H1 (cell line): ENCODE data around the gene RWDD3.

Experiments
- BRCA1 ChIP-seq: IDR thresholded peaks from 2 replicates; pipeline ENCODE4 v1.6.1; 2012; ENCODE audit warnings: low read depth, low read length, improper control_type of control experiment
- CBX5 ChIP-seq: fragments of 300-800, 300-1000 bp; sonication (generic); IDR thresholded peaks from 2 replicates; pipeline ENCODE4 v1.7.1; 2016; ENCODE audit warnings: antibody characterized with exemption, low read length, low read depth
- CEBPB ChIP-seq: IDR thresholded peaks from 2 replicates; pipeline ENCODE4 v1.6.1; 2012; ENCODE audit warnings: low read depth, low read length
- CHD7 ChIP-seq: fragments of 300-600 bp; sonication (generic); IDR thresholded peaks from 2 replicates; pipeline ENCODE4 v1.7.1; 2012; ENCODE audit warnings: low read length, moderate library complexity, mild to moderate bottlenecking, inconsistent platforms; ENCODE audit not compliant: insufficient replicate concordance
- FOSL1 ChIP-seq: IDR thresholded peaks from 2 replicates; pipeline ENCODE4 v1.6.1; 2011; ENCODE audit warnings: mild to moderate bottlenecking, low read depth, low read length, moderate library complexity; ENCODE audit not compliant: insufficient read depth
- HDAC2 ChIP-seq, 2 experiments: fragments of 300-600 bp in 1 of 2; sonication (generic) in 1 of 2; IDR thresholded peaks; 2 replicates each; pipeline ENCODE4 v1.6.1; 2011 to 2012; ENCODE audit warnings: low read depth in 2 of 2, low read length in 2 of 2, mild to moderate bottlenecking in 2 of 2, moderate library complexity in 2 of 2, borderline replicate concordance in 1 of 2, inconsistent platforms in 1 of 2
- KDM1A ChIP-seq: fragments of 200-600, 300-600 bp; sonication (generic); IDR thresholded peaks from 2 replicates; pipeline ENCODE4 v1.7.1; 2016; ENCODE audit warnings: mild to moderate bottlenecking, low read length, borderline replicate concordance
- POLR2A ChIP-seq, 2 experiments: IDR thresholded peaks; 1 replicate in 1 of 2; 2 replicates in 1 of 2; pipeline ENCODE4 v1.6.1; 2011; ENCODE audit warnings: low read depth in 2 of 2, low read length in 2 of 2, mild to moderate bottlenecking in 2 of 2; ENCODE audit errors: control extremely low read depth in 1 of 2
- POLR2AphosphoS5 ChIP-seq: IDR thresholded peaks from 2 replicates; pipeline ENCODE4 v1.6.1; 2011; ENCODE audit warnings: low read depth, low read length
- RBBP5 ChIP-seq: IDR thresholded peaks from 2 replicates; pipeline ENCODE4 v1.7.1; 2012; ENCODE audit warnings: low read depth, mild to moderate bottlenecking, inconsistent platforms, low read length, moderate library complexity, borderline replicate concordance
- RXRA ChIP-seq: IDR thresholded peaks from 2 replicates; pipeline ENCODE4 v1.6.1; 2011; ENCODE audit warnings: low read depth, mild to moderate bottlenecking, low read length, moderate library complexity; ENCODE audit not compliant: insufficient read depth
- TF ChIP-seq, protein P1 (sequence below), 3 experiments: IDR thresholded peaks; 1 replicate in 2 of 3; 2 replicates in 1 of 3; pipeline versions ENCODE4 v1.5.1 to v1.6.1; 2011; ENCODE audit warnings: low read length in 3 of 3, mild to moderate bottlenecking in 3 of 3, inconsistent platforms in 2 of 3, low read depth in 1 of 3, moderate library complexity in 1 of 3; ENCODE audit not compliant: insufficient read depth in 1 of 3; ENCODE audit errors: control extremely low read depth in 1 of 3

DNA sequence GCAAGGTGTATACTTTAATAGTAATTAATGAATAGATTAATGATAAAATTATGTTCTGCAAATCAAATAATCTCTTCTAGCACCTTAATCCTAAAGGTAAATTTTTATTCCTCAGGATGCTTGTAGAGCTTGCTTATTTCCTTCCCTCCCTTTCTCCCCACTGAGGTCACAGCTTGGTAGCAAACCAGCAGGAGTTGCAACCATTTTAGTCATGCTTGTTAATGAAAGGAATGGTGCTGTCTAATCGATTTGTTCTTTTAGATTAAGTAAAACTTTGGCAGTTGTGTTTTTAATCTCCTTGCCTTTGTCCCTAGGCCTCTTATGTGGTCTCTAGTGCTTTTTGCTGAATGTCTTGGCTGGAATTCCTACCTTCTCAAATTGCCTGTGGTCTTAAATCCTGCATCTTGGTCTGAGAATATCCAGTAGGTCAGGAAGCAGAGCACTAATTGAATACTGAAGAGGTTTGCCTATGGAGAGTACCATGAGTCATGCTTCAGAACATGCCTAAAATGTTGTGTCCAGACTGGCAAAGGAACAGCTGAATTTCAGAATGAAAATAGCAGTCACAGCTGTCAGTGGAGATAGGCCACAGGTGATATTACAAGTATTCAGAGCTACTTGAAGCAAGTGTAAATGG lies 36.3 kb upstream of the RWDD3 start:
- no peak for TF ChIP-seq HDAC2 (IDR thresholded peaks at IDR 0.05; ENCODE audit: borderline replicate concordance in 1 of 2, low read depth in 2 of 2, low read length in 2 of 2)
- no peak for TF ChIP-seq RXRA
- TF ChIP-seq CHD7: no peak
- no peak for TF ChIP-seq CEBPB
- TF ChIP-seq, protein P1, sequence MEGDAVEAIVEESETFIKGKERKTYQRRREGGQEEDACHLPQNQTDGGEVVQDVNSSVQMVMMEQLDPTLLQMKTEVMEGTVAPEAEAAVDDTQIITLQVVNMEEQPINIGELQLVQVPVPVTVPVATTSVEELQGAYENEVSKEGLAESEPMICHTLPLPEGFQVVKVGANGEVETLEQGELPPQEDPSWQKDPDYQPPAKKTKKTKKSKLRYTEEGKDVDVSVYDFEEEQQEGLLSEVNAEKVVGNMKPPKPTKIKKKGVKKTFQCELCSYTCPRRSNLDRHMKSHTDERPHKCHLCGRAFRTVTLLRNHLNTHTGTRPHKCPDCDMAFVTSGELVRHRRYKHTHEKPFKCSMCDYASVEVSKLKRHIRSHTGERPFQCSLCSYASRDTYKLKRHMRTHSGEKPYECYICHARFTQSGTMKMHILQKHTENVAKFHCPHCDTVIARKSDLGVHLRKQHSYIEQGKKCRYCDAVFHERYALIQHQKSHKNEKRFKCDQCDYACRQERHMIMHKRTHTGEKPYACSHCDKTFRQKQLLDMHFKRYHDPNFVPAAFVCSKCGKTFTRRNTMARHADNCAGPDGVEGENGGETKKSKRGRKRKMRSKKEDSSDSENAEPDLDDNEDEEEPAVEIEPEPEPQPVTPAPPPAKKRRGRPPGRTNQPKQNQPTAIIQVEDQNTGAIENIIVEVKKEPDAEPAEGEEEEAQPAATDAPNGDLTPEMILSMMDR (IDR thresholded peaks at IDR 0.05; ENCODE audit: control extremely low read depth in 1 of 3, insufficient read depth in 1 of 3, low read depth in 1 of 3, low read length in 3 of 3): no peak
- TF ChIP-seq KDM1A: no peak
- TF ChIP-seq CBX5: no peak
- TF ChIP-seq POLR2A (IDR thresholded peaks at IDR 0.05; ENCODE audit: control extremely low read depth in 1 of 2, low read depth in 2 of 2, low read length in 2 of 2): no peak
- TF ChIP-seq POLR2AphosphoS5: no peak
- TF ChIP-seq FOSL1: no peak
- no peak for TF ChIP-seq RBBP5
- no peak for TF ChIP-seq BRCA1
